ENCODE results near the gene NKPD1.

NKPD1 gene, protein sequence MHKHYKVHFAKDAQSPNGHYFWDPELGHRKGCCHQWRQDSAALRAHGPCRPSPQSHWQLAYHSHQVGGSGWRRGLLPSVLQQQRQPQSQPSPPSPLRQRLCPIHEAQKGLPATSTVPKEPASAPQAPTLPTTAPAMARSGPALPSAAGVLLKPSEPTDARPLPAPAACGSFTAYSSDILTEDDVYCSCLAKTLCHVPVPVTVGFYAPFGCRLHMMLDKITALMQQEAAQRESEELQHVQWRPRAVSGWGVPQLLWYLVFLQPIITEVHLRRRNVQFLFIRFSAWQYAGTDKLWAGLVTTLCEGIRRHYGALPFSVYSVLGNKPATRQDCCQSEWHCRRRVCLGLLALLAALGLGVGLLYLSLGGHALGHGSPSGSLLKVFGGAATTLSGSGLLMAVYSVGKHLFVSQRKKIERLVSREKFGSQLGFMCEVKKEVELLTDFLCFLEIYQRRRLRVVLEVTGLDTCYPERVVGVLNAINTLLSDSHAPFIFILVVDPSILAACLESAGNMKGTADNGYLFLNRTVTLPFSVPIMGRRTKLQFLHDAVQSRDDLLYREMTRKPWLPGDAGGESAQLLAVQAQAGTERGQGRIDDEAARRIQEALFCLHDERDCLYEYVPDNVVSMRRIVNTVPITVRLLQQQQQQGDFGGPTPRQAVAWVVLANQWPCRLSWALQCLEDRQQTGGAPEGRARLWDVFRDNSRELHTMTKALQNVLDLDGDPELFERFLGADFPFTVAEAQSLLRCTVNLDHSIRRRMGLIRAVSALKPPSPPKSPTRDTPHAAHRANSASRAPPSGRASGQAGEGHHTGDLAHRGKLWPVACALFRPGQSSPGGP

DNA sequence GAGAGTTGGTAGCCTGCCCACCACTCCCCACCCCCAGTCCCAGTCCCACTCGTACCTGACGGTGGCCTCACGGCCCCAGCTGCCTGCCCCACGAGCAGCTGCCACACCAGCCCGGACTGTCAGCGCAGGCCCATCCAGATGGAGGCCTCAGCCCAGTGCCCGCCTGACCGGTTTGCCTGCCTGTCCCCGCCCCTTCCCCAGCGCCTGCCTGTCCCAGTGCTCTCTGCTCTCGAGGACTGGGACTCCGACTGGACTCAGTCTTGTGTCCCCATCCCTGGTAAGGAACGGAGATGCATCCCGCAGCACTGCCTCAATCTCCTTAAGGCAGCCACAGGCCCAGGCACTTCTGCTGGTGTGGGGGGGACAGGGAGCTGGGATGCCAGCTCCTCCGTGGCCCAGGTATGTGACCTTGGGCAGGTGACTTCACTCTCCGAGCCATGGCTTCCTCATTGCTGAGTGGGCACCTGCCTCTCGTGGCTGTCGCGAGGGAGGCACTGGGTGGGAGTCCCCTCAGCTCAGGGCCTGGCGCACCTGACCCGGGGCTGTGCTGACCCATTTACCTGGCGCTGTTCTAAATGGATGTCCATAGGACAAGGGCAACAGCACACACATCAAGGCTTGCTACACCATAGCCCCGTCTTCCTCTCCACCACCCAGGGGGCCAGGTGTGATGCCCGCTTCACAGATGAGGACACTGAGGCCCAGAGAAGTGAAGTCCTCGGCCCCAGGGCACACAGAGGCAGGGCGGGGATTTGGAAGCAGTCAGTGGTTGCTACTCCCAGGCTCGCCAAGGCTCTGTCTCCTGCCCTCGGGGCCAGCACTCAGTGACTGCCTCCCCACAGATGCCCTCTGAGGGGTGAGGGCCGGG is at the start of gene NKPD1:
NKPD1 (minus strand) TSS at position 113 of the 868 bp plus-strand sequence. CDS start 832 bp downstream, outside the sequence.
- no peak for DNase-seq

DNA sequence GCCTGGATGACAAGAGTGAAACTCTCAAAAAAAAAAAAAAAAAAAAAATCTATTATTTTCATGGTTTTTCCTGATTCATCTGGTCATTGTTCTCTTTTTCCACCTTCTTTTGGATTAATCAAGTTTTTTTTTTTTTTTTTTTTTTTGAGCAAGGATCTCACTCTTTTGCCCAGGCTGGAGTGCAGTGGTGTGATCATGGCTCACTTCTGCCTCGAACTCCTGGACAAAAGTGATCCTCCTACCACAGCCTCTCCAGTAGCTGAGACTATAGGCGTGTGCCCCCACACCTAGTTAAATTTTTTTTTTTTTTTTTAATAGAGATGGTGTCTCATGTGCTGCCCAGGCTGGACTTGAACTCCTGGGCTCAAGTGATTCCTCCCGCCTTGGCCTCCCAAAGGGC is 45.5 kb upstream of the NKPD1 start:
- DNase-seq, result no peak

DNA sequence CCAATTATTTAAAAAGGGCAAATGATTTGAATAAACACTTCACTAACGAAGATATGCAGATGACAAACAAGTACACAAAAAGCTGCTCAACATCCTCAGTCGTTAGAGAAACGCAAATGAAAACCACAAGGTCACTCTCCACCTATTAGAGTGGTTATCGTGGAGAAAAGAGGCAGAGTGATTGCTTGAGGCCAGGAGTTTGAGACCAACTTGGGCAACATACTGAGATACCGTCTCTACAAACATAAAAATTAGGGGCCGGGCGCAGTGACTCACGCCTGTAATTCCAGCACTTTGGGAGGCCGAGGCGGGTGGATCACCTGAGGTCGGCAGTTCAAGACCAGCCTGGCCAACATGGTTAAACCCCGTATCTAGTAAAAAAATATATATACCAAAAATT is 45.0 kb upstream of the NKPD1 start:
- DNase-seq, result no peak

DNA sequence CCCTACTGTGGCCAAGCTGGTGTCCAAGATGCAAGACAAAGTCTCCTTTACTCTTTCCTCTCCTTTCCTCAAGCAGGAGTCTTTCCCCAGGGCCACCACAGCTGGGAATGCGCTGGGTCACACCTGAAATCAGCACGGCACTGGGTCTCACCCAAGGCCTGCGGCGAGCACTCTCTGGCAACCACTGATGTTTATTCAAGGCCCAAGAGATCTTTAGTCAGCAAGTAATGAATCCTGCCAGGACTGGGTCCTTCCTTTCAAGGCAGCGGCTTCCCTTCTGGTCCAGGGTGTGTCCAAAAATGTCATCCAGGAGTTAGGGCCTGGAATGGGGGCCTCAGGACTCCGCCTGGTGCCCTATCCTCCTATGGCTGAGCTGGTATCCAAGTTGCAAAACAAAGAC is 41.9 kb upstream of the NKPD1 start:
- no peak for DNase-seq

DNA sequence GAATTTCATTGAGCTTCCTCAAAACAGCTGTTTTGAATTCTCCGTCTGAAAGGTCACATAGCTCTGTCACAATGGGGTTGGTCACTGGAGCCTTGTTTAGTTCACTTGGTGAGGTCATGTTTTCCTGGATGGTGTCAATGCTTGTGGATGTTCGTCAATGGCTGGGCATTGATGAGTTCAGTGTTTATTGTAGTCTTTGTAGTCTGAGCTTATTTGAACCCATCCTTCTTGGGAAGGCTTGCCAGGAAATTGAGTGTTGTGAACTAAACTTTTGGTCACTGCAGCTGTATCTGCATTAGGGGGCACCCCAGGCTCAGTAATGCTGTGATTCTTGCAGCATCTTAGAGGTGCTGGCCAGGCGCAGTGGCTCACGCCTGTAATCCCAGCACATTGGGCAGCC is 39.8 kb upstream of the NKPD1 start:
- DNase-seq, result no peak

- no peak for DNase-seq
These were observed 35.0 kb upstream of the NKPD1 start for GRCh38 chr19:45195764-45196163.

DNA sequence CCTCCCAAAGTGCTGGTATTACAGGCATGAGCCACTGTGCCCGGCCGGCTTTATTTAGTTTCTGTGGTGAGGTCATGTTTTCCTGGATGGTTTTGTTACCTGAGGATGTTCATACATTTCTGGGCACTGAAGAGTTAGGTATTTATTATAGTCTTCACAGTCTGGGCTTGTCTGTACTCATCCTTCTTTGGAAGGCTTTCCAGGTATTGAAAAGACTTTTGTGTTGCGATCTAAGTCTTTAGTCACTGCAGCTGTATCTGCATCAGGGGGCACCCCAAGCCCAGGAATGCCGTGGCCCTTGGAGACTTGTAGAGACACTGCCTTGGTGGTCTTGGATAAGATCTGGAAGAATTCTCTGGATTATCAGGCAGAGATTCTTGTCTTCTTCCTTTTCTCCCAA is 30.6 kb upstream of the NKPD1 start:
- DNase-seq, result no peak

DNA sequence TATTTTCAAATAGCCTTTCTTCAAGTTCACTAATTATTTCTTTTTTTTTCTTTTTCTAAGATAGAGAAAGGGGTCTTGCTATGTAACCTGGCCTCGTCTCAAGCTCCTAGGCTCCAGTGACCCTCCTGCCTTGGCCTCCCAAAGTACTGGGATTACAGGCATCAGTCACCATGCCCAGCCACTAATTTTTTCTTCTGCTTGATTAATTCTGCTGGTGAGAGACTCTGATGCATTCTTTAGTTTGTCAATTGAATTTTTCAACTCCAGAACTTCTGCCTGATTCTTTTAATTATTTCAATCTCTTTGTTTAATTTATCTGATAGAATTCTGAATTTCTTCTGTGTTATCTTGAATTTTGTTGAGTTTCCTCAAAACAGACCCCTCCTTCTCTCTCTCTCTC is 29.2 kb upstream of the NKPD1 start:
- DNase-seq, result no peak

DNA sequence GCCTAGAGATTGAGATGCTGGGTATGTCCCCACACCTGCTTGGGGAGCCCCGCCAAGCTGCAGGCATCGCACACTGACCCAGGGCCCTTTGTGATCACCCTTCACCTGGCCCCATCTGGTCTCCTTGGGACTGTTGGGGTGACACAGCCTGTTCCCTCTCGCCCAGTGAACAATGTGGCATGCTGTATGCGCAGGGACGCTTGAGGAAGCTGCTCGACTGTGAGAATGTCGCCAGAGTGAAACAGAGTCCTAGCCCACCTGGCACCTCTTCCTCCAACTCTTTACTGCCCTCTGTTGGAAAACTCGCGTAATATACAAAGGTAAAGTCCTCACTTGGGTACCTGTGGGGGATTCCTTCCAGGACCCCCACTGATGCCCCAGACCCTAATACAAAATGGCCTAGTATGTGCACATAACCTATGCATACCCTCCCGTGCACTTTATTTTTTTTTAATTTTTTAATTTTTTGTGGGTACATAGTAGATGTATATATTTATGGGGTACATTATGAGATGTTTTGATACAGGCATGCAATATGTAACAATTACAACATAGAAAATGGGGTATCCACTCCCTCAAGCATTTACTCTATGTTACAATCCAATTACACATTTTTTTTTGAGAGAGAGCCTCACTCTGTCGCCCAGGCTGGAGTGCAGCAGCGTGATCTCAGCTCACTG is 26.8 kb upstream of the NKPD1 start:
- DNase-seq, result no peak

DNA sequence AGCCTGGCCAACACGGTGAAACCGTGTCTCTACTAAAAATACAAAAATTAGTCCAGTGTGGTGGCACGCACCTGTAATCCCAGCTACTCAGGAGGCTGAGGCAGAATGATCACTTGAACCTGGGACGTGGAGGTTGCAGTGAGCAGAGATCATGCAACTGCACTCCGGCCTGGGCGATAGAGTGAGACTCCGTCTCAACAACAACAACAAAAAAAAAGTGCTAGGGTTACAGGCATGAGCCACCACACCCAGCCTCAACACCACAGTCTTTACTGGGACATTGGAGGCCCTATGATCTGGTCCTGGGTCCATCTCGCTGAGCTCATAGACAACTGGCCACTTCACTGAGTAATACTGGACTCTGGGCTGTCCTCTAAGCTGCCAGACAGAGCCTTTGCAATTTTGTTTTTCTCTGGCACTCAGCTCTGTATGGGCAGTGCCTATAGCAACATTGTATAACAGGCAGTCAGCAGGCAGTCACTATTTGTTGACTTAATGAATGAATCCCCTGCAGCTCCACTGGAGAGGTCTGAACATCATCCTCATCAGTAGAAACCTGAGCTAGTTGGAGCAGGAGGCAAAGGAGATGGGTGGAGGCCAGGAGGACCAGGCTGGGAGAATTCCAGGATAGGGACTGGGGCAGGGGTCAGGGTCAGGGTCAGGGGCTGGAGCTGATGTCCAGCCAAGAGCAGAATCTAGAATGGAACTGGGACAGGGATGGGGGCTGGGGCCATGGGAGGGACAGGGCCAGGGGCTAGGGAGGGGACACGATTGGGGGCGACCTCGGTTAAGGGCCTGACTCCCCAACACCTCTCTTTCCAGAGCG is 25.9 kb upstream of the NKPD1 start:
- DNase-seq, result no peak

- DNase-seq, result no peak
These were observed 23.3 kb upstream of the NKPD1 start for GRCh38 chr19:45184115-45184514.

GRCh38 chr19:45182758-45183157 is 22.0 kb upstream of the NKPD1 start:
- DNase-seq, result no peak

DNA sequence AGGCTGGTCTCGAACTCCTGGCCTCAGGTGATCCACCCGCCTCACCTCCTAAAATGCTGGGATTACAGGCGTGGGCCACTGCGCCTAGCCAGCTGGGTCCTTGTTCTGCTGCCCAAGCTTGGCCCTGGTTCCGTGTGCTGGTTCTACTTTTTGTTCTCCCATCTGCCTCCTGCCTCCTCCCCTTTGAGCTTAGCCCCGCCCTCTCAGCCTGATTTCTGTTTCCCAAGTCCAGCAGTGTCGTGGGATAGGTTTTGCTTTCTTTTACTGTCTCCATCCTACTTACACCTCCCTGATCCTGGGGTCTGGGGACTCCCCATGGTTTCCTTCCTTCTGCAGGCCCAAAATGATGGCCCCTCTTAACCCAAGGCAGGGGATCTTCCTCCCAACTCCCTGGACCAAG is 20.2 kb upstream of the NKPD1 start:
- DNase-seq, result no peak

GRCh38 chr19:45179892-45180370 is 19.1 kb upstream of the NKPD1 start:
- DNase-seq, result no peak

GRCh38 chr19:45179072-45179891 is 18.5 kb upstream of the NKPD1 start:
- peak; percentile 46 for DNase-seq

DNA sequence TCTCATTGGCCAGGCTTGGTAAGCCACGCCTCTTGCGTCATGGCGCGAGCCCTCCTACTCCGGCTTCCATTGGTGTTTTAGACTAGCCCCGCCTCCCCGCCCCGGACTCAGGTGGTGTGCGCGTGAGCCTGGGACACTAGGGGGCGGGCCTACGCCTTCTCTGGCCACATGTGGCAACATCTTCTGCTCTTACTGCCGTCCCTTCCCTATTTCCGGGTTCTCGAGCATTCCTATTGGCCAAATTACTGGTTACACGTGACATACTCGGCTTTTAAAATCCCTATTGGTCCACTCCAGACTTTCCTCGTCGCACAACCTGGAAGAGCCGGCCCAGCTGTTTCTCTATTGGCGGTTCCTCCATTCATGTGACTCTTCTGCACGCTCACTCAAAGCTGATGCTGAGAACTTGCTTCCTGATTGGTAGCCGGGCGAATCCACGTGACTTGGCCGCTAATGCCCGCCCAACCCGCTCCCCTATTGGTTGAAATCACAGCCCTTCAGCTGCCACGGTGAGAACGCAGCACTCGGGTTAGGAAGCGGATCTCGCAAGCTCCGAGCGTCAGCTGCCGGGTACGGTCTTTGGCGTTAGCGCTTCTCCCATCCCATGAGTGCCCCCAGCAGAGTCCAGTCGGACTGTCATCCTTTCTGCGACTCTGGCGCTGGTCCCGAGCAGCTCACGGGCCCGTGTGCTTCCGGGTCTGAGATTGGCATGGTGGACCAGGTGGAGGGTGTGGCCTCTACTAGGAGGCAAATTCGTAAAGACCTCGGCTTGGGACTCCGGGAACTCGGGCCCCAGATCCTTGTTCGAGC is 17.7 kb upstream of the NKPD1 start, which contains the start of gene BLOC1S3:
BLOC1S3 (plus strand) TSS at position 523 of the 810 bp plus-strand sequence. CDS start 513 bp downstream, outside the sequence.
- DNase-seq, result peak; percentile 100

DNA sequence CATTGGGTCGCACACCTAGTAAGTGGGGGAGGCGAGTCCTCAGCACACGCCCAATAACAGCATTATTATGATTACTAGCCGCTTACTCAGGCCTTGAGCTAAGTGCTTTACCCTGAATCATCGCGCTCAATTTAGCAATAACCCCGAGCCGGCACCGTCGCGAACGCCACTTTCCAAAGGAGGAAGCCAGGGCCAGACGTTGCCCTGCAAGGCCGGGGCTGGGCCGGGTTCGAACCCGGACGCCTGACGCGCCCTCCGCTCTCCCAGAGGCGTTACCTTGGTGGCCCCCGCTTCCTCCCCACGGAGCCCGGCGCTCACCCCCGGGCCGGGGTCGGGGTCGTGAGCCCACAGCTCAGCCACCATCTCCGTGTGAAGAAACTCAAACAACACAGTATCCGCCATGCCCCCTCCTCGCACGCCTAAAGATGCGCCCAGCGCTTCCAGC is 17.1 kb upstream of the NKPD1 start, which contains the start of gene TRAPPC6A:
TRAPPC6A (minus strand) TSS at position 421 of the 445 bp plus-strand sequence; CDS start at position 402, 19 bp downstream.
- DNase-seq, result no peak

GRCh38 chr19:45175515-45176345 is 14.9 kb upstream of the NKPD1 start:
- DNase-seq, result no peak

Data from activated naive CD4-positive, alpha-beta T cell treated with anti-CD3 and anti-CD28 coated beads, Interleukin-2, amount 50 U/mL, for 16 hours (primary cell).